Measurements from ENCODE around the gene TNKS1BP1. TPM values are rescaled to one million over a fixed set of nuclear protein-coding genes. Genes with fewer than 3 reads are reported as not detected.
A peak's percentile ranks its signal among the peaks of the same experiment; 100 is the strongest.

Gene TNKS1BP1
- total RNA-seq, 2 experiments from 2014 or later, result 12.9 to 13.2 TPM

GRCh38 chr11:57323855-57324153, 948 bp downstream of the TNKS1BP1 start:
- intact Hi-C loops (cut with DNase I, micrococcal nuclease), result loop anchor here (2.0 to 10.0 kb wide), 4 partner anchors 421 to 1821 kb away; partner anchors contain the start of genes FAM111A (in 1 of the 2), SELENOH (in 1 of the 2) and ZFP91 (in 1 of the 2)
- ATAC-seq (ENCODE audit: poor library complexity) (no peak), DNase-seq (no peak)
- TF ChIP-seq, protein P1, sequence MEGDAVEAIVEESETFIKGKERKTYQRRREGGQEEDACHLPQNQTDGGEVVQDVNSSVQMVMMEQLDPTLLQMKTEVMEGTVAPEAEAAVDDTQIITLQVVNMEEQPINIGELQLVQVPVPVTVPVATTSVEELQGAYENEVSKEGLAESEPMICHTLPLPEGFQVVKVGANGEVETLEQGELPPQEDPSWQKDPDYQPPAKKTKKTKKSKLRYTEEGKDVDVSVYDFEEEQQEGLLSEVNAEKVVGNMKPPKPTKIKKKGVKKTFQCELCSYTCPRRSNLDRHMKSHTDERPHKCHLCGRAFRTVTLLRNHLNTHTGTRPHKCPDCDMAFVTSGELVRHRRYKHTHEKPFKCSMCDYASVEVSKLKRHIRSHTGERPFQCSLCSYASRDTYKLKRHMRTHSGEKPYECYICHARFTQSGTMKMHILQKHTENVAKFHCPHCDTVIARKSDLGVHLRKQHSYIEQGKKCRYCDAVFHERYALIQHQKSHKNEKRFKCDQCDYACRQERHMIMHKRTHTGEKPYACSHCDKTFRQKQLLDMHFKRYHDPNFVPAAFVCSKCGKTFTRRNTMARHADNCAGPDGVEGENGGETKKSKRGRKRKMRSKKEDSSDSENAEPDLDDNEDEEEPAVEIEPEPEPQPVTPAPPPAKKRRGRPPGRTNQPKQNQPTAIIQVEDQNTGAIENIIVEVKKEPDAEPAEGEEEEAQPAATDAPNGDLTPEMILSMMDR (IDR thresholded peaks at IDR 0.05), result no peak
- Mint-ChIP-seq H3K9me3 (no peaks in the 10 kb centered on the region), H3K36me3 (ENCODE audit: low read depth) (peaks cover 55% of the 10 kb centered on the region), H3K4me1 (ENCODE audit: low read depth) (peaks cover 45% of the 10 kb centered on the region), H3K27me3 (no peaks in the 10 kb centered on the region), H3K4me3 (peak overlapping the region; percentile 93), H3K27ac (peak overlapping the region; percentile 95)
- peaks cover 26% of the 10 kb centered on the region for H3K36me3 ChIP-seq (ENCODE audit: insufficient read depth, low read length)
- H3K9me3 ChIP-seq (ENCODE audit: control insufficient read depth in 1 of 2, insufficient read depth in 1 of 2, low read length in 2 of 2), result no peaks in the 10 kb centered on the region
- ChIA-PET CTCF (interaction anchor here (0.6 kb wide), 1 partner anchor 343 kb away, joined by 3 read pairs; no protein-coding TSS in a partner anchor), POLR2A (interaction anchor here (1.1 to 3.3 kb wide), 4 partner anchors 12 to 418 kb away, joined by 3 to 107 read pairs (median 7); partner anchors contain the start of genes P2RX3, SELENOH, SSRP1 and TIMM10)
- peak overlapping the region; percentile 9 to 25 for H3K27ac ChIP-seq (ENCODE audit: low read depth in 1 of 2, low read length in 2 of 2)
- H3K4me3 ChIP-seq (ENCODE audit: low read length), result peak overlapping the region; percentile 80
- peaks cover 30% of the 10 kb centered on the region for H3K4me1 ChIP-seq (ENCODE audit: insufficient read depth, low read length)
- no peaks in the 10 kb centered on the region for H3K27me3 ChIP-seq (ENCODE audit: control insufficient read depth in 1 of 2, insufficient read depth in 2 of 2, low read length in 2 of 2)

DNA sequence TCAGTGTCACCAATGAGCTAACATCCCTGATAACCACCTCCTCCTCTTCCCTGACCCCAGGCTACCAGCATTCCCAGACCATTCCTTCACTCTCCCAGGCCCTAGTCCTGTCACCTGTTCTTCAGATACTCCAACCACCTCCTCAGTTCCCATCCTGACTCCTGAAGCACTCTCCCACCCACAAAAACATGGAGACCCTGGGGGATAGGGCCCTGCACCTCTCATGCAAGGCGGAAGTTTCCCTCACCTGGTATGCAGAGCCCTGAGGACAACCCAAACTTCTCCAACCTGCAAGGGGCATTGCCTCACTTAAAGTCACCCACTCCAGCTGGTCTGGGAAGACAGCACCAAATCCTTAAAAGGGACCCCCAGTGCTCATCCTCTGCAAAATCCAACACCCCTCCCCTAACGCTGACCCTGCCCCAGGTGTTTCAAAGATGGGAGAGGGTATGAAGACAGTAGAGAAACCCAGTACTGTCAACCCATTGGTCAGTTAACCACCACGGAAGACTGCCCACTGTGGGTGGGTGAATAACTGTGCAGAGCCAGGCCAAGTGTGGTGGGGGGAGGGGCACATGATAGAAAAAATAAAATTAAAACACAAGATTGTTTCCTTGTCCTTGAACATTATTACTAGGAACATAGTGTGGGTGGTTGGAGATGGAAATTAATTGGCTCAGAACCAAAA, 1.4 kb downstream of the TNKS1BP1 start:
- intact Hi-C loops (cut with DNase I, micrococcal nuclease), result loop anchor here (10.0 kb wide), 3 partner anchors 421 to 1821 kb away; partner anchors contain the start of genes FAM111A (in 1 of the 2) and SELENOH (in 1 of the 2)
- H3K4me1 Mint-ChIP-seq (ENCODE audit: low read depth), result peaks cover 45% of the 10 kb centered on the region
- TF ChIP-seq, protein P1 (IDR thresholded peaks at IDR 0.05), result no peak
- H3K36me3 ChIP-seq (ENCODE audit: insufficient read depth, low read length), result peaks cover 21% of the 10 kb centered on the region
- no peak for ATAC-seq (ENCODE audit: poor library complexity)
- no peaks in the 10 kb centered on the region for H3K9me3 Mint-ChIP-seq
- H3K4me3 Mint-ChIP-seq, result peak overlapping the region; percentile 93
- CTCF ChIA-PET, result interaction anchor here (0.6 kb wide), 1 partner anchor 343 kb away, joined by 3 read pairs; no protein-coding TSS in a partner anchor
- H3K27ac ChIP-seq (ENCODE audit: low read depth in 1 of 2, low read length in 2 of 2), result peak overlapping the region in 1 of 2 donors; percentile 25
- POLR2A ChIA-PET, result interaction anchor here (1.1 to 1.3 kb wide), 2 partner anchors 11 to 418 kb away, joined by 3 read pairs; partner anchors contain the start of gene SELENOH
- peak overlapping the region; percentile 95 for H3K27ac Mint-ChIP-seq
- peaks cover 30% of the 10 kb centered on the region for H3K4me1 ChIP-seq (ENCODE audit: insufficient read depth, low read length)
- no peaks in the 10 kb centered on the region for H3K27me3 Mint-ChIP-seq
- no peak overlapping the region for H3K4me3 ChIP-seq (ENCODE audit: low read length)
- H3K9me3 ChIP-seq (ENCODE audit: control insufficient read depth in 1 of 2, insufficient read depth in 1 of 2, low read length in 2 of 2), result no peaks in the 10 kb centered on the region
- peaks cover 50% of the 10 kb centered on the region for H3K36me3 Mint-ChIP-seq (ENCODE audit: low read depth)
- H3K27me3 ChIP-seq (ENCODE audit: control insufficient read depth in 1 of 2, insufficient read depth in 2 of 2, low read length in 2 of 2), result no peaks in the 10 kb centered on the region
- no peak for DNase-seq

GRCh38 chr11:57322256-57323166, 2.2 kb downstream of the TNKS1BP1 start:
- ATAC-seq (ENCODE audit: poor library complexity) (no peak), DNase-seq (peak in 2 of 14 experiments; percentile 29 to 55)
- intact Hi-C loops (cut with DNase I, micrococcal nuclease), result loop anchor here (10.0 kb wide), 3 partner anchors 422 to 1822 kb away; partner anchors contain the start of genes FAM111A (in 1 of the 2) and SELENOH (in 1 of the 2)
- no peaks in the 10 kb centered on the region for H3K9me3 ChIP-seq (ENCODE audit: control insufficient read depth in 1 of 2, insufficient read depth in 1 of 2, low read length in 2 of 2)
- peaks cover 30% of the 10 kb centered on the region for H3K4me1 ChIP-seq (ENCODE audit: insufficient read depth, low read length)
- Mint-ChIP-seq H3K27ac (peak overlapping the region; percentile 95), H3K4me3 (peak overlapping the region; percentile 93), H3K4me1 (ENCODE audit: low read depth) (peaks cover 42% of the 10 kb centered on the region), H3K36me3 (ENCODE audit: low read depth) (peaks cover 47% of the 10 kb centered on the region), H3K27me3 (no peaks in the 10 kb centered on the region), H3K9me3 (no peaks in the 10 kb centered on the region)
- peaks cover 15% of the 10 kb centered on the region for H3K36me3 ChIP-seq (ENCODE audit: insufficient read depth, low read length)
- H3K4me3 ChIP-seq (ENCODE audit: low read length), result no peak overlapping the region
- no peak overlapping the region for H3K27ac ChIP-seq (ENCODE audit: low read depth in 1 of 2, low read length in 2 of 2)
- no peaks in the 10 kb centered on the region for H3K27me3 ChIP-seq (ENCODE audit: control insufficient read depth in 1 of 2, insufficient read depth in 2 of 2, low read length in 2 of 2)
- ChIA-PET CTCF (interaction anchor here (0.6 kb wide), 1 partner anchor 427 kb away, joined by 3 read pairs; no protein-coding TSS in a partner anchor), POLR2A (interaction anchor here (0.6 to 1.3 kb wide), 2 partner anchors 8 to 11 kb away, joined by 3 to 5 read pairs; no protein-coding TSS in a partner anchor)
- TF ChIP-seq, protein P1 (IDR thresholded peaks at IDR 0.05), result no peak

Measured in CD4-positive, alpha-beta T cell (primary cell).